GM21423 (cell line): ENCODE measurements around the gene QRFP.

Experiments used
- ATAC-seq: cut with Tn5 transposase; IDR thresholded peaks from one replicate; pipeline ENCODE4 v1.9.1; 2021; ENCODE audit warnings: mild to moderate bottlenecking, moderate library complexity; ENCODE audit not compliant: unreplicated experiment

Gene QRFP

GRCh38 chr9:130905902-130906734 is 9.5 kb upstream of the QRFP start:
- ATAC-seq = no peak

- no peak for ATAC-seq
Measured at GRCh38 chr9:130905125-130905901, 8.7 kb upstream of the QRFP start.

- no peak for ATAC-seq
Measured at GRCh38 chr9:130904070-130905044, 7.7 kb upstream of the QRFP start.

- no peak for ATAC-seq
Measured at GRCh38 chr9:130903194-130904069, 6.8 kb upstream of the QRFP start.

GRCh38 chr9:130902204-130903185 is 5.9 kb upstream of the QRFP start:
- no peak for ATAC-seq

- ATAC-seq = no peak
Measured at GRCh38 chr9:130901498-130902203, 5.0 kb upstream of the QRFP start.

GRCh38 chr9:130900701-130901497 is 4.3 kb upstream of the QRFP start:
- no peak for ATAC-seq

GRCh38 chr9:130899051-130899748 is 2.6 kb upstream of the QRFP start:
- no peak for ATAC-seq

- ATAC-seq = no peak
Measured at GRCh38 chr9:130898552-130898852, 1.9 kb upstream of the QRFP start.

GRCh38 chr9:130897848-130898551 is 1.4 kb upstream of the QRFP start:
- no peak for ATAC-seq

GRCh38 chr9:130897105-130897751 is 616 bp upstream of the QRFP start:
- no peak for ATAC-seq

- no peak for ATAC-seq
Measured at GRCh38 chr9:130895481-130896232, 955 bp downstream of the QRFP start.

- no peak for ATAC-seq
Measured at GRCh38 chr9:130895038-130895437, 1.6 kb downstream of the QRFP start.

GRCh38 chr9:130894546-130894945 is 2.1 kb downstream of the QRFP start:
- ATAC-seq = no peak
